GM18505 (cell line): Measurements from ENCODE around the gene FNDC3B.

Experiments used
- ATAC-seq: cut with Tn5 transposase; IDR thresholded peaks from one replicate; pipeline ENCODE4 v1.9.1; 2021; ENCODE audit not compliant: unreplicated experiment
- POLR2A ChIP-seq: IDR thresholded peaks from 4 replicates; pipeline ENCODE4 v1.6.1; 2011; ENCODE audit warnings: borderline replicate concordance; ENCODE audit not compliant: insufficient read depth, insufficient read length; ENCODE audit errors: extremely low read depth

FNDC3B gene

DNA sequence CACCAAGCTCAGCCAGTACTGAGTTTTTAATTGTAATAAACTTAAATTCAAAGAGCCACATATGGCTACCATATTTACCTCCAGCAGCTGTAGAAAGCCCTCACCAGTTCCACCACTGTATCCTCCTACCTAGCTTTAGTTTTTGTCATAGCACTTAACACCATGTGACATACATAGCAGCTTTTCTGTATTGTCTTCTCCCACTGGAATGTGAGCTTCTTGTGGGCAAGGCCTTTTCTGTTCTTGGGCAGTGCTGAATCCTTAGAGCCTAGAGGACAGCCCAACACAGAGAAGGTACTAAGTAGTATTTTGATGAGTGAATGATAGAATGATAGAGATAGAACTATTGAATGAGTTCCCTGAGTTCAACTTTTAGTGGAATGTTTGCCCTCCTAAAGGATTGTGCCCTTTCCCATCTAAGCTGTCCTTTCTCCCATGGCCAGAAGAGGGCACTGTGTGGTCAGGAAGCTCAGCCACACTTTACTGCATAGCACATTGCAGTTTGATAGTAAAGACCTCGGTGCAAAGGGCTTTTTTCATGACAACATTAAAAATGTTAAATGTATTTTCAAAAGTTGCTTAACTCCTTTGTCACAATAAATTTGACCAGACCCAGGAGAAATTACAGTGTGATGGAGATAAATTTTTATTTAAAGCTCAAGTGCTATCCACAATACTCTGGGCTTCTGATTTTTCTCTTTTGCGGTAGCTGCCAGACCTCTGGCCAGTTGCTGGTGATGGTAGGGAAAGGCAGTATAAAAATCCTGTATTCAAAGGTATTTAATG is 293.1 kb downstream of the FNDC3B start:
- no peak for ATAC-seq

DNA sequence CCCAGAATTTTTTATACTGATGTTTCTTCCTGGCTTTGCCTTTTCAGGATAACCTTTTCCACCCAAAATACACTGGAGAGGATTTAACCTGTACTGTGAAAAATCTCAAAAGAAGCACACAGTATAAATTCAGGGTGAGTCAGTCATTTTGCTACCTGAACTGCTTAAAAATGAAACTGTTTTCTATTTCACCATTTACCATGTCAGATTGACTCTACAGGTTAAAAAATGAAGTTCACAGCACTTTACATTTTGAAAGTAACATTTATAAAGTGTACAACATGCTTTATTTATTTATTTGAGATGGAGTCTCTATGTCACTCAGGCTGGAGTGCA is 293.6 kb downstream of the FNDC3B start:
- no peak for TF ChIP-seq POLR2A
- no peak for ATAC-seq

More for the DNA sequence above, 293.1 kb downstream of the FNDC3B start:
- no peak for TF ChIP-seq POLR2A

DNA sequence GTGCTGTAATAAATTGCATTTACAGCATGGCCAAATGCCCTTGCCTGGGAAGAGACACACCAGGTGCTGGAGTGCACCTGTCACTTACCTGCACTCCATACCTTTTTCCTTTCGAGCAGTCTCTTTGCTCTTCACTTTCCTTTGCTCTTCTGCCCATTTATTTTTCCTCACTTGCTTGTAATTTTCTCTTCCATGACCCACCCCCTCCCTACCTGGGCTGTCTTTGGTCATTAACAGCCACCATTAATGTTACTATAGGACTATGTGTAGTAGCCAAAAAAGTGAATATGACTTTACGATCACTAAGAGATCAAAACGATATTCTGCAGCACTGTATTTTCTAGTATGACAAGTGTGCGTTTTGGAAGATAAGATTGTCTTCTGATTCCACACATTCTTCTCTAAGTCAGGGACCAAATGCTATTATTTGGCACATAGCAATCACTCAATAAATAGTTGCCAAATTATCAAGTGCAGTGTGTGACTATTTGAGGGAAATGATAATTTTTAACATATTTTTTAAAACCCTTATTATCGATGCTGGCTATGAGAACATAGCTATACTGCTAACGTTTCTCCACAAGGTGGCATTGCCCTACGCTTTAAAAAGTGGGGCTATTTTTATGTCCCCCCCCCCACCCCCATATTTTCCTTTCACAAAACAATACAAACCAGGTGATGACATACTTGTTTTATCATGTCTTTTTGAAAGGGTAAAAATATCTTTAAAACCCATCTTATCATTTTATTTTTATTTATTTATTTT is 294.5 kb downstream of the FNDC3B start:
- no peak for TF ChIP-seq POLR2A
- no peak for ATAC-seq

DNA sequence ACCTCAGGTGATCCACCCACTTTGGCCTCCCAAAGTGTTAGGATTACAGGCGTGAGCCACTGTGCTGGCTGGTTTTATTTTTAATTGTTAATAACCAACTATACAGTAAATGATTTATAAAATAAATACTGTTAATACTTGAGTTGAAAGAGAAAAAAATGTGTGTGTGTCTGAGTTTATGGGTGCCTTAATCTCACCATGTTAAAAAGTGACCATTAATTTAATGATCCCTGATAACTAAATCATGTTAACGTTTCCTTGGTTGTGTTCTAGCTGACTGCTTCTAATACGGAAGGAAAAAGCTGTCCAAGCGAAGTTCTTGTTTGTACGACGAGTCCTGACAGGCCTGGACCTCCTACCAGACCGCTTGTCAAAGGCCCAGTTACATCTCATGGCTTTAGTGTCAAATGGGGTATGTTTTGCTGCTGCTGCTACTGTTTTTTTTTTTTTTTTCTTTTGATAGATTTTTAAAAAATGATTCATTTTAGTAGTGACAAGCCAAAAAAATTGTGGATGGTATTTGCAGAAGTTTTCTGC is 295.4 kb downstream of the FNDC3B start:
- no peak for TF ChIP-seq POLR2A
- no peak for ATAC-seq

DNA sequence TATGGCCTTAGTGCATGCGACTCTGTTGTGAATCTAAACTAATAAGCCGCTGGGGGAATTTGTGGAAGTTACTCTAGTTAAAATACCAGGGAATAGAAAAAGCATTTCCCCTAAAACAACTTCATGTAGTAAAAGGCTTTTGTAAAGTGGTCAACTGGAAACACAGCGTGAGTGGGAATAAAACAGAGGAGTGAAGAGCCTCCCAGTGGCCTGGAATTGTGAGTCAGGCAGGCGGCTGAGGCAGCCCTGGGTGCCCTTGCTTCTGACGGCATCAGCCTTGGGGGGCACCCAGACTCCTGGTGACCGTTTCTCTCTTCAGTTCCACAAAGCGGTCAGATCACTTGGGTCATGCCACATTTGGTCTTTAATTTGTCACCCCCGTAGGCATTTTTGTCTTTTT is 300.5 kb downstream of the FNDC3B start:
- ATAC-seq: no peak
- TF ChIP-seq POLR2A: no peak

DNA sequence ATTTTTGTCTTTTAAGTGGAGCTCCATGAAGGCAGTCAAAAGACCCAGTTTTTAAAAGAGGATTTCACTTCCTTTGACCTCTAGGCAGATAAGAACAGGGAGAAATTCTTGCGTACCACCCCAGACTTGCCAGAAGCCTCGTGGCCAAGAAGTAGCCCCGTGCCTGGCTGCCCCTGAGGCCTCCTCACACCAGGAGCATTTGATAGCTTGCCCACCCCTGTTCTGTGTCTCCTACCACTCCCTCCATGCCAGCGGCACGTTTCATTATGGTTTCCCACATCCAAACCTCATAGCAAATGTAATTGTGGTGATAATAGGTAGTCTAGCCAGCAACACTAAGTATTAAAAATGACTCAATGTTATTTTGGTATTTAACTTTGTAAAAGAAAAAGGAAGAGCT is 301.2 kb downstream of the FNDC3B start:
- no peak for TF ChIP-seq POLR2A
- no peak for ATAC-seq

DNA sequence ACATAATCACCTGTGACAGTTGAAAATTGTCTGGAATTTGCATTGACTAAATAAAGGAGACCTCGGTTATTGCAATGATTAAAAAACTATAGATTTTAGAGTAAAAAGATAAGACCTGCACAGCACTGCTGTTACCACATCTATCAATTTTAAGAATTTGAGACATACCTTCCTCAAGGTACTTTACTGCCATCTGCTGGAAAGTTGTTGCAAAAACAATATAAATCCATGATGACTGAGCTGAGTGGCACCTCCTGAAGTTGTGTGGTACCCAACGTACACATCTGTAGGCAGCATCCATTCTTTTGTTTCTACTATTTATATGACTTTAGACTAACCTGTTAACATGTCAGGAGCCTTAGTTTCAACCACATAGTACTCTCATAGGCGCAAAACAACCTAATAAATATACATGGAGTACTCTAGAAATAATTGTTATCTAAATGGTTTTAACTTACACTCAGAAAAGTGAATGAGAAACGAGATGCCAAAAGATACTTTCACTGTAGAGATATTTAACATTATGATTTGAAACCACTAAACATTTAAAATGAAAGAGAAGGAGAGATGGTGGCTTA is 302.2 kb downstream of the FNDC3B start:
- no peak for ATAC-seq
- TF ChIP-seq POLR2A: no peak

DNA sequence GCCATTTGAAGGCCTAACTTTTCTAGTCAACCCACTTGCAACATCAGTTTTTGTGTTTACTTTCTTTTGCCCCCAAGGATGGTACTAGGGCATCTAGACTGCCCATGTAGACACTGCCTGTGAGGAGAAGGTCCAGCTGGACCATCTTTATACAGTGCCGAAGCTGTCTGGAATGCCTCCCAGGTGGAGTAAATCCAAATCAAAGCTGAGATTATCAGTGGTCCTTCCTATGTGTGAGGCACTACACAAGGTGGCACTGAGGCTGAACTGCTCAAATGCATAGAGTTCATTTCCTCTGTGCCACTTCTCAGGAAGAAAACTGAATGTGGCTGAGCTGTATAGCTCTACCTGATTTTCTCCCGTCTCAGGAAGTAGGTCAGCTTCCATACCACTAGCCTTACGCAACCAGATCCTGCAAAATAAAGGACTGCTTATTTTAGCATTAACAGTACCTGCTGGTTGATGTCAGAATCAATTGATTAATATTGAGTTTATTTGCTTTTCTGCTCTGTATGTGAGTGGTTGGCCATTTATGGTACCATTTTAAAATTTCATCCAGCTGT is 302.8 kb downstream of the FNDC3B start:
- no peak for ATAC-seq
- no peak for TF ChIP-seq POLR2A

DNA sequence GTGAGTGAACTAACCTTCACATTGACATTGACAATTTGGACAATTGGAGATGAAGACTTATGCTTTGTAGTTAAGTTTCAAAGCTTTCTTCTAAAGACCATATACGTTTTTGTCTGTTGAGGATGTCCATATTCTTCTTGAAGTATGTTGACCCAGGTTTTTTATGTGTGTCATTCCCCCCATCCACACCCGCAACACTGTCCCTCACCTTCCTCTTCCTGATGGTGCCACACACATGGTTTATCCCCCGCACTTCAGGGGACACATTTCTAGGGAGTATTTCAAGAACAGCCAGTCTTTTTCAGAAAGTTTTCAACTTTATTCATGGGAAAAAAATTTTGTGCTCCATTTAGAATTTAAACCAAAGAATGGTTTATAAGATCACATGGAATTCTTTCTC is 303.7 kb downstream of the FNDC3B start:
- TF ChIP-seq POLR2A: no peak
- no peak for ATAC-seq

DNA sequence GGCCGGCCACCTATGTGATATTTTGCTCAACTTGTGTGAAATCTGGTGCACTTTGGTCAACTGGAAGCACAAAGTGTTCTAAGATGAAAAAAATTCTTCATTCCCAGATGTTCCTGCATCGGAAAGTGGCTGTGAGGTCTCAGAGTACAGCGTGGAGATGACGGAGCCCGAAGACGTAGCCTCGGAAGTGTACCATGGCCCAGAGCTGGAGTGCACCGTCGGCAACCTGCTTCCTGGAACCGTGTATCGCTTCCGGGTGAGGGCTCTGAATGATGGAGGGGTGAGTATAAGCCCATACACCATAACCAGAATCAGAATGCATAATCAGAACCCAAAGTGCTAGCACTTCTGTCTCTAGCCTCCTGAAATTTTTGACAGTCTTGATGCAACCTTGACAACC is 304.6 kb downstream of the FNDC3B start:
- TF ChIP-seq POLR2A: no peak
- no peak for ATAC-seq

DNA sequence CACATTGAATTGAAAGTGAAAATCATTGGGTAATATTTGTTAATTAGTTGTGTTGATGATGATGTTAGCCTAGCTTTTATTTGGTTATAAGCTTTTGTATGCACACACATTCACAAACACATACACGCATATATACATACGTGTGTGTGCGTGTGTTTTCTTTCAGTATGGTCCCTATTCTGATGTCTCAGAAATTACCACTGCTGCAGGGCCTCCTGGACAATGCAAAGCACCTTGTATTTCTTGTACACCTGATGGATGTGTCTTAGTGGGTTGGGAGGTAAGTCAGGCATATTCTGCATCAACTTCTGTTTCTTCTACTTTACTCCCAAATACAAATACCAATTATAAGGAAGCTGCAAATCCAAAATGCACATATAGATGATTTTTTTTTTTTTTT is 306.8 kb downstream of the FNDC3B start:
- no peak for TF ChIP-seq POLR2A
- no peak for ATAC-seq

DNA sequence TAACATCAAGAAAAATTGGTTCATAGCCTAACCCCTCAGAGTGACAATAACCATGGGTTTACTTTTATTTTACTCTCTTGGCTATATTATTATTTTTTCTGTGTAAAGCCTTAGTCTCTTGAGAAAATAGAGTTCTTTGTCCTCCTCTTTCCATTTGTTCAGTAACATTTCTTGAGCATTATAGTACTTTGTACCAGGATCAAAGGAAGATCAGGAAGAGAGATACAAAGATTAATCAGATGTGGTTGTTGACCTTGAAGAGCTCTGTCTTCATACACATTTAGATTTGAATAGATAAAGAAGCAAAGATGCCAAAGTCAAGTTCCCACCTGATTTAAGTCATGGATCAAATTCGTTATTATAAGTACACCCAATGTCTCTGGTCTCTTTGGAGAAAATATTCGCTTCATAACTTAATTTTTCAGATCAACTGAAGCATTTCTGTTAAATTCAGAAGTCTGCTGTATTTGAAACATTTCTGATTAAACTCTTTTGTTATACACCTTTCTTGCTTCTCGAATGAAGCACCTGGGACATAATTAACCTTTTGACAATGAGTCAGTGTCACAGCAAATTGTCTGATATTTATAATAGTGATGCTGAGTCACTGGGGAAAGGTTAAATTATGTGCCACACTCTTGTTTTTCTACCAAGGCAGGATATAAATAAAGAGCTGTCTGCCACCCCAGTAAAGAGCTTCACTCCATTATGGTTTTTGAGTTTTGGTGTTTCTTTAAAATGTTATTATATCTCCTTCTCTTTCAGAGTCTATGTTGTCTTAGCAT is 308.7 kb downstream of the FNDC3B start:
- no peak for TF ChIP-seq POLR2A
- ATAC-seq: no peak
